Measurements from ENCODE around the gene TRPM8.
A peak's percentile ranks its signal among the peaks of the same experiment; 100 is the strongest.

TRPM8 gene

GRCh38 chr2:233974530-233975071, 57.4 kb downstream of the TRPM8 start:
- FAIRE-seq (no peak), DNase-seq (ENCODE audit: insufficient read length, low spot score) (no peak)

GRCh38 chr2:233976087-233976486, 58.9 kb downstream of the TRPM8 start:
- no peak for DNase-seq (ENCODE audit: insufficient read length, low spot score)
- TF ChIP-seq CTCF (IDR thresholded peaks at IDR 0.05; ENCODE audit: insufficient read depth, missing control alignments) = no peak
- no peak for FAIRE-seq

More at GRCh38 chr2:233974530-233975071, 57.4 kb downstream of the TRPM8 start:
- TF ChIP-seq CTCF (IDR thresholded peaks at IDR 0.05; ENCODE audit: insufficient read depth, missing control alignments) = no peak

GRCh38 chr2:233976690-233977294, 59.6 kb downstream of the TRPM8 start:
- peak; percentile 71 for TF ChIP-seq CTCF (IDR thresholded peaks at IDR 0.05; ENCODE audit: insufficient read depth, missing control alignments)
- FAIRE-seq (peak; percentile 95), DNase-seq (ENCODE audit: insufficient read length, low spot score) (peak; percentile 51)

DNA sequence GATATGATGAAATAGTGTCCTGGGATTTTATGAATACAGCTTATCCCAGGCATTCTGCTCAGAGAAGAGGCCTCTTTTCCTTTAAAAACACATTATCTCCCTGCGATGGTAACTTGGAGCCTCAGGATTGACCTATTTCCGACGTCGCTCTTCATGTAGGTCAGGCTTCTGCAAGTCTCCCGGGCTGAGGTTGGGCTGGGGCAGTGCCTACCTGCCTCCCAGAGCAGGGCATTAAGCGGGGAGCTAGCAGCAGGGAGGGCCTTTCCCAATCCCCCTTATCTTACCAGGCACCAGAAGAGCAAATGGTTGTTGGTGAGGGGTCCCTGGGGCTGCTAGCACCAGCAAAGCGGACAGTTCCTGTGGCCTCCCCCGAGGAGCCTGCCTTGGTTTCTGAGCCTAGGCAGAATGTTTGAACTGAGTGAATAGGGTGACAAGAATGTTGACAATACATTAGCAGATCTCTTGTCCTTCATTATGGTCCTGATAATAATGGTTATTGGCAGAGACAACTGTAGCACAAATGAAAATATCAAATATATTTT, 60.2 kb downstream of the TRPM8 start:
- TF ChIP-seq CTCF (IDR thresholded peaks at IDR 0.05; ENCODE audit: insufficient read depth, missing control alignments) = no peak
- FAIRE-seq = no peak
- DNase-seq (ENCODE audit: insufficient read length, low spot score) = no peak

- FAIRE-seq (no peak), DNase-seq (ENCODE audit: insufficient read length, low spot score) (no peak)
- no peak for TF ChIP-seq CTCF (IDR thresholded peaks at IDR 0.05; ENCODE audit: insufficient read depth, missing control alignments)
These were observed 62.6 kb downstream of the TRPM8 start for GRCh38 chr2:233979748-233980147.

GRCh38 chr2:233980955-233981561, 63.9 kb downstream of the TRPM8 start:
- no peak for DNase-seq (ENCODE audit: insufficient read length, low spot score)
- no peak for FAIRE-seq
- no peak for TF ChIP-seq CTCF (IDR thresholded peaks at IDR 0.05; ENCODE audit: insufficient read depth, missing control alignments)
